Frontal cortex (tissue), 4 donors: Measurements from ENCODE around the gene JMJD1C. TPM values are rescaled to one million over a fixed set of nuclear protein-coding genes. Genes with fewer than 3 reads are reported as not detected.

Experiments used
- DNase-seq, 2 donors: peaks; one replicate each; pipeline ENCODE4 v3.0.0; 2012; ENCODE audit warnings: low spot score in 2 of 2
- FAIRE-seq: peaks from 2 replicates; lab custom pipeline; 2012; peaks lifted over from hg19 to GRCh38; lab: Jason Lieb, UNC
- total RNA-seq: library from RNA; depleted of rRNA; stranded (reverse); fragments of >200 nt; gene quantifications from one replicate; pipeline ENCODE4 v1.2.3, GENCODE V29; 2014
- donor health status: control.
- donor health status: control.
- donor health status: control.

The JMJD1C gene
- total RNA-seq, 1 donor from 2014 or later, result 165 TPM

- FAIRE-seq, result no peak
- no peak for DNase-seq
These were observed 198.2 kb downstream of the JMJD1C start for GRCh38 chr10:63267414-63268148.

- FAIRE-seq (peak; percentile 33), DNase-seq (no peak)
These were observed 199.1 kb downstream of the JMJD1C start for GRCh38 chr10:63266391-63267316.

- peak; percentile 19 for FAIRE-seq
- no peak for DNase-seq
These were observed 200.0 kb downstream of the JMJD1C start for GRCh38 chr10:63265683-63266235.

- DNase-seq (no peak), FAIRE-seq (no peak)
These were observed 200.6 kb downstream of the JMJD1C start for GRCh38 chr10:63265222-63265617.

GRCh38 chr10:63264617-63265221, 201.1 kb downstream of the JMJD1C start:
- peak; percentile 10 for FAIRE-seq

GRCh38 chr10:63262430-63263073, 203.2 kb downstream of the JMJD1C start:
- no peak for FAIRE-seq
- no peak for DNase-seq

More at GRCh38 chr10:63264617-63265221, 201.1 kb downstream of the JMJD1C start:
- no peak for DNase-seq

- no peak for FAIRE-seq
- DNase-seq, result no peak
These were observed 204.3 kb downstream of the JMJD1C start for GRCh38 chr10:63261496-63261895.

GRCh38 chr10:63260860-63261251, 204.9 kb downstream of the JMJD1C start:
- FAIRE-seq, result no peak

GRCh38 chr10:63260103-63260859, 205.5 kb downstream of the JMJD1C start:
- FAIRE-seq, result no peak
- no peak for DNase-seq

More at GRCh38 chr10:63260860-63261251, 204.9 kb downstream of the JMJD1C start:
- DNase-seq, result no peak

- no peak for DNase-seq
- FAIRE-seq, result no peak
These were observed 206.7 kb downstream of the JMJD1C start for GRCh38 chr10:63258920-63259678.

GRCh38 chr10:63257778-63258177, 208.0 kb downstream of the JMJD1C start:
- no peak for DNase-seq
- FAIRE-seq, result no peak

GRCh38 chr10:63256009-63256773, 209.6 kb downstream of the JMJD1C start:
- DNase-seq (no peak), FAIRE-seq (peak; percentile 8)

GRCh38 chr10:63255316-63255715, 210.5 kb downstream of the JMJD1C start:
- DNase-seq (no peak), FAIRE-seq (no peak)

GRCh38 chr10:63253040-63253439, 212.7 kb downstream of the JMJD1C start:
- DNase-seq, result no peak
- no peak for FAIRE-seq

- FAIRE-seq (no peak), DNase-seq (no peak)
These were observed 213.5 kb downstream of the JMJD1C start for GRCh38 chr10:63252095-63252762.

GRCh38 chr10:63250032-63250431, 215.7 kb downstream of the JMJD1C start:
- FAIRE-seq, result no peak

GRCh38 chr10:63247771-63248170, 218.0 kb downstream of the JMJD1C start:
- no peak for FAIRE-seq
- DNase-seq, result no peak

More at GRCh38 chr10:63250032-63250431, 215.7 kb downstream of the JMJD1C start:
- DNase-seq, result no peak
